HG02981 (cell line): ENCODE results near the gene SLC23A2.
A peak's percentile ranks its signal among the peaks of the same experiment; 100 is the strongest.

Source experiments
- ATAC-seq: cut with Tn5 transposase; IDR thresholded peaks from one replicate; pipeline ENCODE4 v1.9.1; 2021; ENCODE audit warnings: mild to moderate bottlenecking, moderate library complexity; ENCODE audit not compliant: unreplicated experiment

The SLC23A2 gene

DNA sequence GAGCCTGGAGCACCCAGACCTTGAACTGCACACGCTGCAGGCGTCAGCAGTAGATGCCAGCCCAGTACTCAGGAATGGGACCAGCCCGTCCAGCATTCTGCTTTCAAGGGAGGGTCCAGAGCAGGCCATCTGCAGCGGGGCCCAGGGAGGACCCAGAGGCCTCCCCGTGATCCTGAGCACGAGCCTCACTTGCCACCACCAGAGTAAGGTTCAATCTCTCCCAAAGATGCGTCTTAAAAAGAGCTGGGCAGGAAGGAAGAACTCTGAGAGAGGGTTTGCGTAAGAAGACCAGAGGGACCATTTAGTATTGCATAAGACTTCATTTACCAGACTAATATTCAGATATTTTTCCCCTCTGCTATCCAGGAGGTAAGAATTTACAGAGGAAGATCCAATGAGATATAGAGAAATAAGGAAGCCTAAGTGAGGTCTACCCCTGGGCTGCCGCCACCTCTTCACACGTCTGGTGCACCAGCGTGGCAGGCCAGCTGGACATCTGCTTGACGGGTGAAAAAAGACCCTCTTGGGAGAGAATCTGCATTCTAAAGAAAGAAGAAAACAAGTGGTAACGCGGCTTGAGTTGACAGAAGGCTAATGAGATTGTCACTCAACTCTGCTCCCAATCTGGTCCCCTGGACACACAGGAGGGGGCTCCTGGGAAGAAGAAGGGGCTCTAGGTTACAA is 172.3 kb downstream of the SLC23A2 start:
- no peak for ATAC-seq

DNA sequence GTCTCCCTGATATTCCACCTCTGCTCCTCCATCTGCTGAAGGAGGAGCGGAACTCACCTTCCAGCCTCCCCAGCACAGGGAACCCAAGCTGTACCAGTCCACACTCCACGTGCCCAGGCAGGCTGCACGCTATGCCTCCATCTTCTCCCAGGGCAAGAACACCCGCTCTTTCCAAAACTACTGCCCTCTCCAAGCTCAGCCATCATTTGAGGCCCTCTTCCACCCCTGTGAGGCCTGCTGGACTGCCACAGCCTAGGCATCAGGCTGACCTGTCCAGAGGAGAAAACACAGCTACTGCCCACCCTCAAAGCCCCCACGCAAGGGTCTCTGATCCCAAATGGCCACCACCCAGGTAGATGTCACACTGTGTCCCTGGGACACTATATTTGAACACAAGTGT is 179.7 kb downstream of the SLC23A2 start:
- no peak for ATAC-seq

DNA sequence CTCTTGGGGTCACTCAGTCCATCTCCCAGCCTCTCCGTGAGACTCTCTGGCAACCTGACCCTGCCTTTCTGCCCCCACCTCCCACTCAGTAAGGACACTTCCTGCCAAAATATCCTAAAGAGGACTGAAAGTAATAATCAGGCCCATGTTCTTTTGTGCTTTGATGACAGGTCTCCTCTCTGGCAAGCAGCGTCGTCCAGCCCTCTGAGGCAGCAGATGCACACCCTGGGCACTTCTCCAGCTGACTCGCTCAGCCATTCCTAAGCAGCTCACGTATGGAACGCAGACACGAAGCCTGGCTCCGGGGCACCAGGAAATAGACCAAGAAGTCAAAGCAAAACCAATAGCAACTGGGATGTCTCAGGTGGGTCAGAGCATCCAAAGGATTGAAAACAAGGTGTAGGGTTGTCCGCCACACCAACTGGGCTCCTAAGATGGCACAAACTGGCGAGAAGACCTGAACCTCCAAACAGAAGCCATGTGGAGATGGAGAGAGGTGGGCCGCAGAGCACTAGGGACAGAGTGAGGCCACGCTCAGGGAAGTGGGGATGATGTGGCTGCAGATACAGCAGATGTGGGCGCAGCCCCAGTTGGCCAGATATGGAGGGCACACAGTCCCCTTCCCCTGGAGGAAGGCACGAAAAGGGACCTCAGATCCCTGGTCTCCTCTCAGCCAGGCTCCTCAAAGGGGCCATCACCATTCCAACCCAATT is 180.3 kb downstream of the SLC23A2 start:
- ATAC-seq, result no peak

DNA sequence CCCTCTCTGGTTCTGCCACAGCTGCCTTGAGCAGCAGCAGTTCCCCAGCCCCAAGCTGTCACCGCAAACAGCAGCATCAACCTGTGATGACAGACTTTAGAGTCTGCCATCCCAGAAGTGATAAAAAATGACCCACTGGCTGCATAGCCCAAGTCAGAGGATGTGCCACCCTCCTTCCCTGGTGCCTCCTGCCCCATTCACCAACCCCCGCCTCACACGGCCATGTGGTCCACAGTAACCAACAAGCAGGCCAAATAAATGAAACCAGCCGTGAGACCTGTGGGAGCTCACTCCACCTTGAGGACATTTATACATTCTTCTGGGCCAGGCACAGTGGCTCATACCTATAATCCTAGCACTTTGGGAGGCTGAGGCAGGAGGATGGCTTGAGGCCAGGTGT is 181.4 kb downstream of the SLC23A2 start:
- ATAC-seq, result no peak

DNA sequence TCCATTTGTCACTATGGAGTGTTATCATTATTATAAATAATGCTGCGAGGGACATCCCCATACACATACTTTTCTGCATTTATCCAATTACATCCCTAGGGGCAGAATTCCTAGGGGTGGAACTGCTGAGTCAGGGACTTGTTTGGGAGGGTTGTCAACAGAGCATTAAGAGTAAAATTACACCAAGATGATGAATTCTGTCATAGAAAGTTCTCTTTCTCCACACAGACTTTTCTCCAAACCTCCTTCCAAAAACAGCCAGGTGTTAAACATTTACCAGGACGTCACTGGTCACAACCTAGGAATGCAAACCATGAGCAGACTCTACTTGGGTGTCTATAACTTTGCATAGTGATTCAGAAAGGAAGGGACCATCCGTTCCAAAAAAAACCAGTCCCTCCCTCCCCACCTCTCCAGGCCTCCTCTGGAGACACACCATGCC is 184.1 kb downstream of the SLC23A2 start:
- no peak for ATAC-seq

DNA sequence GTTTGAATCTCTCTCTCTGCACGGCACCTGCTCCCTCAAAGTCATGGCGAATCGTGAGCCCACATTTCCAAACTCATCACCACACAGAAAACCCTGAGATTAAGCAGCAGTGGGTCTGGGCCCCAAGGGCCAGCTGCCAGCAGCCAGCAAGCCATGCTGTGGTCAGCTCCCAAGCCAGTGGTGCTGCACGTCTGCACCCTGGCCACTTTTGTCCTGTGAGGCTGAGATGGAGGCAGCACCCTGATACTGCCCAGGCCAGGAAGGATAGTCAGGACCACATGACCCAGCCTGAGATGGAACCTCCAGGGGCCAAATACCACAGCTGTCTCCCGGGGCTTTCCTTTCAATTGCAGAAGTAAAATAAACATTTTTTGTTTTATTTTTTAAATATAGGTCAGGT is 185.7 kb downstream of the SLC23A2 start:
- ATAC-seq, result no peak

DNA sequence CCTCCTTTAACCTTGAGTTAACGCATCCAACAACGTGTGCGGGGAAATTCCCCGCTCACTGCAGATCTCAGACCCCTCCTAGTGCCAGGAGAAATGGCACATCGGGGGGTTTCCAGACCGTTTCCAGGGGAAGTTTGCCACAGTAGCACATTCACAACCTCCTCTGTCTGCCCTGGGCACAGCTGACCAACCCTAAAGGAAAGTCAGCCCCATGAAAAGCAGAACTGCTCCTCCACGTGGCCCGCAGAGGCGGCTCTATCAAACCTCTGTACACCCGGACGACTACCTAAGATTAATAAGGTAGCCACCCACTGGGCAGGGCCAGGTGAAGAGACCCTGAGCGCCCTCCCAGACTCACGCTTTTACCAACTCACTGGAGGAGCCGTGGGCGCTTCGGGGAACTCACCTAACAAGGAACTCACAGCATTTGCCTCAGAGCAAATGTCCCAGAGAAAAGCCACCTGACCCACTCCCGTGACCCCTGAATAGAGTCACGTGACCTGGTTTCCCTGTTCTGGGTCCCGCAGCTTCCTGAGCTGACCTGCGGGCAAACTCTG is 186.5 kb downstream of the SLC23A2 start:
- peak; percentile 48 for ATAC-seq

DNA sequence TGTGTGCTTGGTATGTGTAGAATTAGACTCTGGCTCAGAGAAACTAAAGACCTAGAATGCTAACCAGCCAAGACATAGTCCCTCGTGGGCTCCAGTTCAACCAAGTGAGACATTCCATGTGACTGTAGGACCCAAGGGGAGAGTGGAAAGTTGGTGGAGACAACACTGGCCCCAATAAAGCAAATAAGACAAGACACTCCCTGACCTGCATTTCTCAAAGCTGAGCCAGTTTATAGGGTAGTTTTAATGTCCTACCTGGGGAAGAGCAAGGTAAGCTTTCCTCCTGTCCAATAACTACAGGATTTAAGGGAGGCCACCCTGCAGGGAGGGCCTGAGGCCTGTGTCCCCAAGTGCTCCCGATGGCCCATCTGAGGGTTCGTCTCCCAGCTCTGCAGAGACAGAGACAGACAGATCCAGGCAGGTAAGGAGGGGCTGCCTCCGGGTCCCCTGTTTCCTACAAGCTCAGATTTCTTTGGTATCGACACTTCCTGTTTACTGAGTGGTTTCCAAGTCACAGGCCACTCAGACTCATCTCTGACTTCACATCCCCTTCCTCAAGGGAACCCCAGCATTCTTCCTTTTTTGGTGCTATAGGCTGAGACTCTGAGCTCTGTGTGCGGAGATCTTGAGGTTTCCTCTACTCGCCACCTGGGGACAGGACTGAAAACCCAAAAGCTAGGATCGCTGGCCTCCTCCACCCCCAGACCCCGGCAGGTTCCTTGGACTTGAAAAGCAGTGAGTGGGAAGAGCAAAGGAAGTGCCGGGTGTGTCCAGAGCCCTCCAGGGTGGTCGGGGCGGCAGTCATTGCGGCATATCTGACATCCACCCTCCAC is 187.2 kb downstream of the SLC23A2 start:
- ATAC-seq, result peak; percentile 45

DNA sequence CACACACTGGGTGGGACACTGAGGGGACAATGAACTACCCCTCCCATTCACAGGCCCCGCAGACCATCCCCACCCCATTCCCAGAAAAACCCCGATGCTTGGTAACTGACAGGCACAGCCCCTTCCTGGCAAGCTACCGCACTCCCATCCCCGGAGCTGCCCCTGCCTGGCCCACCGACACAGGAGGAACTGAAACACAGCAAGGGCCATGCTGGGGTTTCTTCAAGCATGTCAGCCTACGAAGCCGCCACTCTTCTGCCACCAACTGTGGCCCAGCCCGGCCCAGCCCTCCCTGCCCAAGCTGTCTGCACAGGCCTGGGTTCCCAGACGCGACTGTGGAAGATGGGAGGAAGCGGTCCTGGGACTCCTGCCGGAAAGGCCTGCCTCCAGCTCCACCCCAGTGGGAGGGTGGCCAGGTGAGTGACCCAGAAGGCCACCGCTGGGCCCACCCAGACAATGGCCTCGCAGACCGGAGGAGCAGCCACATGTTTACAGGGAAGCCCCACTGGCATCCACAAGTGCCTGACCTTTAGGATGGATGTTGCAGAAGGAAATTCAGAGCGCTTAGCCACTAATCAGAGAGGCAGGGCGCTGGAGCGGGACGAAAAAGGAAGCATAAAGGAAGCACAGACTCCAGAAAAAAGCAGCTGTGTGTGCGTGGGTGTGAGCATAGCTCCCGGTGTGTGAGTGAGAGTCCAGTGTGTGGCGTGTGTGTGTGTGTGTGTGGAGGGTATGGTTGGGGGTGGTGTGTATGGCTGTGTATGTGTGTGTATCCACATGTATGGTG is 188.0 kb downstream of the SLC23A2 start:
- no peak for ATAC-seq

DNA sequence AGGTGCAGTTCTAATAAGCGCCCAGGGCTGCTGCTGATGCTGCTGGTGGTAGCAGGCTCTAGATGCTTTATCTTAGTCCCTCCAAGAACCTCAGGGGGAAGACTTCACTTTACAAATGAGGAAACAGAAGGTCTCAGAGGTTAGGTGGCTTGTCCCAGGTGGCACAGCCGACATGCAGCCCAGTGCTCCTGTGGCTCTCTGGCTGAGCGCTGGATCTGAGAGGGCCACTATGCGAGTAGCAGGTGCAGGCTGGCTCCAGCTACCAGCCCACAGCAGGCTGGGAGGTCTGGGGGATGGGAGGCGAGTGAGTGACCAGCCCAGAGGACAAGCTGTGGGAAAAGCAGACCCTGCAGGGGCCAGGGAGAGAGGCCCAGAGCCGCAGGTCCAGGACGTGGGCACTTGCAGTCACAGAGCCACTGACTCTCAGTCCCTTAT is 188.7 kb downstream of the SLC23A2 start:
- no peak for ATAC-seq

DNA sequence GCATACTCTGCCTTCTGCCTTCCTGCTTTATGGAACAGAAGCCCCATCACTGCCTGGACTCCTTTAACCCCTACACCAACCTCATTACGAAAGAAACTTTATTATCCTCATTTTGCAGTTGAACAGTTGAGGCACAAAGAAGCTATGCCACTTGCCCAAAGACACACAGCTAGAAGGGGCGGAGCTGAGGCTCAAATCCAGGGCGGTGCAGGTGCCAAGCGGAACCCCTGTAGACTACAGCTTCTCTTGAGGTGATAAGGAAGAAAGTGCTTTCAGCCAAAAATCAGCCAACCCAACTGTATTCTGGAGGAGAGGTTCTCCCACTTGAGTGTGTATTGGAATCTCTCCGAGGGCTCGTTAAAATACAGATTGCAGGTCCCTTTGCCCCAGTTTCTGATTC is 189.1 kb downstream of the SLC23A2 start:
- no peak for ATAC-seq

DNA sequence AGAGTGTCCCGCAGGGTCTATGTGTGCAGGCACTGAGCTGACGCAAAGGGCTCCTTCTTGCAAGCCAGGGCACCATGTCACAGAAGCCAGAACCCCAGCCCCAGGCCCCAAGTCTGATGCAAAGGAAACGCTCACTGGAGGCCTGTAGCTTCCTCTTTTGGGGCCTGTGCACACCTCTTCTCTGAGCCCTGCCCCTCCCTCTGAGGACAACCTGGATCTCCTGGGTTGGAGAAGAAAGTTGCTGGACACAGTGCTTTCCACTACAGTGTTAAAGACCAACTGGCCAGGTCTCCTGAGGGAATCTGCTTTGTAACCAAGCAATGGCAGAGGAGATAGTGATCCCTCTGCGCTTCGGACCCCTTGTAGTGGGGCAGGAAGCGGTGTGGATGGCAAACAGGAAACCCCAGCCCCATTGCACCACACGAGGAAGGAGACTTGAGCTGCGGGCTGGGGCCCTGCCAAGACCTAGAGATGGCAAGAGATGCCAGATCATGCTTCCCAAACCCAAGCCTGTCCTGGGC is 189.6 kb downstream of the SLC23A2 start:
- no peak for ATAC-seq

DNA sequence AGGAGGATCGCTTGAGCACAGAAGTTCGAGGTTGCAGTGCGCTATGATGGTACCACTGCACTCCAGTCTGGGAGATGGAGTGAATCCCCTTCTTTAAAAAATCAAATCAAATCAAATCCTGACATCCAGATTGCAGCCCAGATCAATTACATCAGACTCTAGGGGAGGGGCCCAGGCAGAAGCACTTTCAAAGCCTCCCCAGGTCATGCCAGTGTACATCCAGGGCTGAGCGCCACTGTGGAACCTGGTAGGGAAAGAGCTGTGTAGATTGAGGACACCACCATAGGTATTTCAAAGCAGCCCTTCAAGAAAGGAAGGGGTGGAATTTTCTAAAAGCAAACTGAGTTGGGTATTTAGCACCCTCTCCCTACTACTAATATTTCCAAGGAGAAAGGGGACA is 190.1 kb downstream of the SLC23A2 start:
- no peak for ATAC-seq

DNA sequence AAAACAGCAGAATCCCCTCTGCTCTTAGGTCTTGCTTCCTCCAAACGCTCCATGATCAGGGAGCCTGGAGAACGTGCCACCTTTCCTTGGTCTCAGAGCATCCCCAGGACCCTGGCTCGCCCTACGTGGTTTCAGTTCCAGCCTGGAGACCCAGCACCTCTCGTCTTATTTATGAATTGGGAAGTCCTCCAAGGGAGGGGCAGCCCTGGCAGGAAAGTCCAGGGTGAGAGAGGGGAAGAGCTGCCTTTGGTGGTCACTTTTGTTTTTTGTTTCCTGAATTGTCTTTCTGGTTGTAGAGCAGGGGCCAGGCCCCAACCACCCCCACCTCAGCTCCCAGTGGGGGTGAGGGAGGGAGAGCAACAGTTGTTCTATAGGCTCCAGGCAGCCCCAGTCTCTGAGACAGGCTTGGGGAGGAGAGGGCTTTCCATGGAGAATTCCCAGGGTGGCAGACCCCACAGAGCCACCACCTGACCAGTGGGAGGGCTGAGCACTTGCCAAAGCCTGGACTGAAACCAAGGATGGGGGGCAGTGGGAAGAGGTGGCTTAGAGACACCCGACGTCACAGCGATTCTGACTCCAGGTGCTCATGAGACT is 190.8 kb downstream of the SLC23A2 start:
- no peak for ATAC-seq

DNA sequence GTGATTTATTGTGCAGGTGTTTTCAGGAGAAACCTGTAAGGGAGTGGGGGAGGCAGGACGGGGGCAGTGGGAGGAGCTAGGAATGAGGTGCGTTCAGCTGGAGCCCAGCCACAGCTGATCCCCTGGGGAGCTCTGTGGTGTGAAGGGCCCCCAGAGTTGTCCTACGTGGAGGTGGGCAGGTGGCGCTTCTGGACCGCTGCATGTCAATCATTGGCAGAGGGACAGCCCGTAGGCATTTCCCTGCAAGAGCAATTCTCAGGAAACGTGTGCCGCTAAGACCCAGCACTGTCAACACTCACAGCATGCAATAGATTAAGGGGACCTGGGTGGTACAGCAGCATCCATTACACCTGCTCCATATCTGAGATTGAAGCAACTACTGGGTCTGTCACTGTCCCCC is 191.6 kb downstream of the SLC23A2 start:
- ATAC-seq, result no peak

DNA sequence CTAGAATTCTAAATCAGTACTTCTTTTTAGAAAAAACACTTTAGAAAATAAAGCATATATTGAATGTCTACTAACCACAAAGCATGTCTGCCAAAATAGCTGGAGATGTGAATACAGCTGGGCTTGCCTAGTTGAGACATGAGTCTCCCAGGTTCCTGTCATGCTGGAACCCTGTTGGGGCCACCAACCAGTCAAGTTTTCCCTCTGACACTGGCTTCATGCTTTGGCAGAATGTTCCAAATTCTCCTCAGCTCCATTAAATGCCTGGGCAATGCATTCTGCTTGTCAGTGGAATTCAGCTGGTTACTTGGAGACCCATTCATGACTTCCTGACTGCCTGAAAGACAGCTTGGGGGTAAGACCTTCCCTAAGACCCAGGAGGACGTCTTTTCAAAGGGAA is 192.4 kb downstream of the SLC23A2 start:
- no peak for ATAC-seq

DNA sequence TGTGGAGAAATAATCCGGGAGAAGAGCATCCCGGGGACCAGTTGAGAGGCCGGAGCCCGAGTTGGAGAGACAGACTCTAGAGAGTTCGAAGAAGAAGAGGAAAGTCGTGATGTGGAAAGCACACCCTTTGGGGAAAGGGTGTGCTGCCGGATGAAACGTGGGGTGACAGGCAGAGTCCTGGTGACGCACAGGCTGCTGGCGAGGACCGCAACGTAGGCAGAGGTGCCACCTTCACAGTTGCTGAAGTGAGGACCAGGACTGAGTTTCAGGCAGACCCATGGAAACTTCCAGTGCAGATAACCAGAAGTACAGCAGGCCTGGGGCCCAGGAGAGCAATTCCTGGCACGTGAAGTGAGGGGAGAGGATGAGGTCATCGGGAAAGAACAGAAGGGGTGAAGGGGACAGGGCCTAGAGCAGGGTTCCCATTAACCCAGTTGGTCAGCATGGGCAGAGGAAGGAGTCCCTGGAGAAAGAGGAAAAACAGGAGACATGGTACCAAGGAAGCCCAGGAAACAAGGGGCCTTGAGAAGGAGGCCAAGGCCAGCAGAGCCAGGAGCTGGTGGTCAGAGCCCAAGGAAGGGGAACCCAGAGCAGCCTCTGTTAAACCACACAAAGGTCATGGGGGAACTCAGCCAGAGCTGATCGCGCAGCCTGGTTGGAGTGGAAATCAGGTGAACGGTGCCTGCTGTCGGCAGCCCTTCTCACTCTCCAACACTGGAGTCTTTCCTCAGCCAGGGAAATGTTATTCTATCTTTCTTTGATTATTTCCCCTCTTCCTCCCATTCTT is 195.5 kb downstream of the SLC23A2 start:
- no peak for ATAC-seq

DNA sequence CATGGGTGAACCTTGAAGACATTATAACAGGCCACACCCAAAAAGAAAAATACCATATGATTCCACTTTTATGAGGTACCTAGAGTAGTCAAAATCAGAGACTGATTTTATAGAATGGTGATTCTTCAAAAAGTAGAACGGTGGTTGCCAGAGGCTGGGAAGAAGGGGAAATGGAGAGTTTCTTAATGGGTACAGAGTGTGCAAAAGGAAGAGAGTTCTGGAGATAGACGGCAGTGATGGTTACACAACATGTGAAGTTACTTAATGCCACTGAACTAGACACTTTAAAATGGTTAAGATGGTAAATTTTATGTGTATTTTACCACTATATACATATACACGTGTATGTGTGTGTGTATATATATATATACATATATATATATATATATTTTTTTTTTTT is 198.8 kb downstream of the SLC23A2 start:
- ATAC-seq, result no peak
